HepG2 (cell line): ENCODE results near the gene TUBB3. TPM values are rescaled to one million over a fixed set of nuclear protein-coding genes. Genes with fewer than 3 reads are reported as not detected.

Experiments used
- AGO2 ChIP-seq: fragments of 200-400 bp; formaldehyde crosslinking; optimal IDR thresholded peaks from 2 replicates; pipeline ENCODE3; 2017; ENCODE audit warnings: mild to moderate bottlenecking, low read depth, low read length, moderate library complexity
- CENPX ChIP-seq: sonication (generic); formaldehyde crosslinking; IDR thresholded peaks from 2 replicates; pipeline ENCODE4 v1.9.0; 2021; ENCODE audit warnings: mild to moderate bottlenecking, missing genetic modification reagents, moderate library complexity
- KAT7 ChIP-seq: IDR thresholded peaks from 2 replicates; pipeline ENCODE4 v1.6.1; 2018; ENCODE audit warnings: borderline replicate concordance, missing compliant biosample characterization
- MBNL3 ChIP-seq: fragments of 250-450 bp; sonication (Bioruptor Pico); conservative IDR thresholded peaks from 2 replicates; pipeline ENCODE4 v1.8.0; 2022; ENCODE audit warnings: mild to moderate bottlenecking, inconsistent platforms
- NCOR1 ChIP-seq: fragments of 200-600 bp; sonication (generic); IDR thresholded peaks from 2 replicates; pipeline ENCODE4 v1.7.0; 2017; ENCODE audit warnings: antibody characterized with exemption, low read length, borderline replicate concordance
- POLR2AphosphoS5 ChIP-seq: IDR thresholded peaks from 2 replicates; pipeline ENCODE4 v1.6.1; 2012; ENCODE audit warnings: low read depth, low read length
- POLR2G ChIP-seq: fragments of 200-400 bp; formaldehyde crosslinking; IDR thresholded peaks from 2 replicates; pipeline ENCODE4 v1.6.1; 2018; ENCODE audit warnings: mild to moderate bottlenecking, low read depth, low read length, moderate library complexity
- SMAD1 ChIP-seq: sonication (generic); formaldehyde crosslinking; IDR thresholded peaks from 2 replicates; pipeline ENCODE4 v1.4.0; 2020; ENCODE audit warnings: missing genetic modification reagents, low read depth, mild to moderate bottlenecking, borderline replicate concordance
- TARDBP ChIP-seq: sonication (generic); formaldehyde crosslinking; IDR thresholded peaks from 2 replicates; pipeline ENCODE4 v1.8.0; 2022; ENCODE audit warnings: mild to moderate bottlenecking, missing genetic modification reagents
- ZC3H13 ChIP-seq: sonication (generic); formaldehyde crosslinking; IDR thresholded peaks from 2 replicates; pipeline ENCODE4 v1.8.1; 2023; ENCODE audit warnings: mild to moderate bottlenecking, missing genetic modification reagents, moderate library complexity
- ZNF251 ChIP-seq: sonication (generic); formaldehyde crosslinking; IDR thresholded peaks from 2 replicates; pipeline ENCODE4 v1.9.0; 2021; ENCODE audit warnings: mild to moderate bottlenecking, missing genetic modification reagents
- ZNF253 ChIP-seq: sonication (generic); formaldehyde crosslinking; IDR thresholded peaks from 2 replicates; pipeline ENCODE4 v1.8.0; 2022; ENCODE audit warnings: mild to moderate bottlenecking, missing genetic modification reagents, borderline replicate concordance
- ZNF451 ChIP-seq: sonication (generic); formaldehyde crosslinking; IDR thresholded peaks from 2 replicates; pipeline ENCODE4 v1.5.0; 2020; ENCODE audit warnings: mild to moderate bottlenecking, missing genetic modification reagents
- ZSCAN21 ChIP-seq: sonication (generic); formaldehyde crosslinking; IDR thresholded peaks from 2 replicates; pipeline ENCODE4 v1.8.0; 2022; ENCODE audit warnings: mild to moderate bottlenecking, missing genetic modification reagents, moderate library complexity, borderline replicate concordance
- polyA plus RNA-seq, 8 experiments: library from polyadenylated mRNA; depleted of rRNA in 3 of 8; stranded (reverse) in 7 of 8; unstranded in 1 of 8; fragments of >200 nt; fragmentation: Illumina TruSeq in 4 of 8; extraction: Trizol in 4 of 8; gene quantifications; 2 replicates each; pipeline versions ENCODE4 v1.2.1 to v1.2.3, GENCODE V29; 2011 to 2016; ENCODE audit warnings: low read depth in 4 of 8, missing spikeins in 1 of 8, mixed read lengths in 1 of 8; ENCODE audit not compliant: insufficient read depth in 1 of 8
- total RNA-seq, 5 experiments: library from RNA; depleted of rRNA; stranded (reverse); fragments of >200 nt; fragmentation: Illumina TruSeq; extraction: Trizol; gene quantifications; 2 replicates each; pipeline ENCODE4 v1.2.3, GENCODE V29; 2016; ENCODE audit warnings: low read depth in 1 of 5
- TF ChIP-seq, protein P1 (sequence below): sonication (generic); formaldehyde crosslinking; IDR thresholded peaks from 2 replicates; pipeline ENCODE4 v1.8.1; 2022; ENCODE audit warnings: low read depth, mild to moderate bottlenecking, missing genetic modification reagents
- TF ChIP-seq, protein P2 (sequence below): sonication (generic); formaldehyde crosslinking; IDR thresholded peaks from 2 replicates; pipeline ENCODE4 v1.9.0; 2021; ENCODE audit warnings: mild to moderate bottlenecking, missing genetic modification reagents
- TF ChIP-seq, protein P3 (sequence below): fragments of 450-650 bp; IDR thresholded peaks from 2 replicates; pipeline ENCODE4 v1.6.1; 2017

Gene TUBB3
- total and polyA plus RNA-seq, 2 of the 13 experiments (the other 11 are each of a cell fraction or from before 2014, with no cell fraction given), result 110 to 185 TPM

DNA sequence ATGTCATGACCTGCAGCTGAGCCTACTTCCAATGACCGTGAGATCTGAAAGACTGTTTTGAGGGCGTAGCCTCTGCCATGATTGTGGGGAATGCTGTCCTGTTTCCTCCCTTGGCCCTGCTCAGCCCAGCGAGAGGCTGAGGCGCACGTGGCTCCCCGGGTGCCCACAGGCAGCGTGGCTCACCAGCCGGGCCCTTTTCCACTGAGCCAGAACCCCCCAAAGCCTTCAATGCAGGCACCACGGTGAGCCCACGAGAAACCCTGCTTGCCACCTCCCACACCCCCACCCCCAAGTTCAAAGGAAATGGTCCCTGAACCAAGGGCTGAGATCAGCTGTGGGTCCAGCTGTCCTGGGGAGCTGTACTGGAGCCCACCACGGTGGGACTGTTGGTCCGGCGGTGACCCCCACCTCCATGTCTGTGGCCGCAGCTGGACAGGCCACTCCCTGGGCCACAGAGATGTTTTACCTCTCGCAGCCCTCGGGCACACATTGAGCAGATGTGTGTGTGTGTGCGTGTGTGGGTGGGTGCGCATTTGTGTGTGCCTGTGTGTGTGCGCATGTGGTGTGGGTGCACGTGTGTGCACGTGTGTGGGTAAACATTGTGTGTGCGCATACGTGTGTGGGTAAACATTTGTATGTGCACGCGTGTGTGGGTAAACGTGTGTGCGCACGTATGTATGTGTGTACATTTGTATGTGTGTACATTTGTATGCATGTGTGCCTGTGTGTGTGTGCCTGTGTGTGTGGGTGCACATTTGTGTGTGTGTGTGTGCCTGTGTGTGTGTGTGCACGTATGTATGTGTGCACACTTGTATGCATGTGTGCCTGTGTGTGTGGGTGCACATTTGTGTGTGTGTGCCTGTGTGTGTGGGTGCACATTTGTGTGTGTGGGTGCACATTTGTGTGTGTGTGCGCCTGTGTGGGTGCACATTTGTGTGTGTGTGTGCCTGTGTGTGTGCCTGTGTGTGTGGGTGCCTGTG, 9.4 kb upstream of the TUBB3 start (continued):
- 0 out of 2 replicates have a peak, but pooled peaks have one; percentile 44 for TF ChIP-seq SMAD1
- TF ChIP-seq KAT7, result no peak
- 0 out of 2 replicates have a peak, but pooled peaks have one; percentile 17 for TF ChIP-seq ZNF451 (CRISPR knock-in tag)
- TF ChIP-seq, protein P1, sequence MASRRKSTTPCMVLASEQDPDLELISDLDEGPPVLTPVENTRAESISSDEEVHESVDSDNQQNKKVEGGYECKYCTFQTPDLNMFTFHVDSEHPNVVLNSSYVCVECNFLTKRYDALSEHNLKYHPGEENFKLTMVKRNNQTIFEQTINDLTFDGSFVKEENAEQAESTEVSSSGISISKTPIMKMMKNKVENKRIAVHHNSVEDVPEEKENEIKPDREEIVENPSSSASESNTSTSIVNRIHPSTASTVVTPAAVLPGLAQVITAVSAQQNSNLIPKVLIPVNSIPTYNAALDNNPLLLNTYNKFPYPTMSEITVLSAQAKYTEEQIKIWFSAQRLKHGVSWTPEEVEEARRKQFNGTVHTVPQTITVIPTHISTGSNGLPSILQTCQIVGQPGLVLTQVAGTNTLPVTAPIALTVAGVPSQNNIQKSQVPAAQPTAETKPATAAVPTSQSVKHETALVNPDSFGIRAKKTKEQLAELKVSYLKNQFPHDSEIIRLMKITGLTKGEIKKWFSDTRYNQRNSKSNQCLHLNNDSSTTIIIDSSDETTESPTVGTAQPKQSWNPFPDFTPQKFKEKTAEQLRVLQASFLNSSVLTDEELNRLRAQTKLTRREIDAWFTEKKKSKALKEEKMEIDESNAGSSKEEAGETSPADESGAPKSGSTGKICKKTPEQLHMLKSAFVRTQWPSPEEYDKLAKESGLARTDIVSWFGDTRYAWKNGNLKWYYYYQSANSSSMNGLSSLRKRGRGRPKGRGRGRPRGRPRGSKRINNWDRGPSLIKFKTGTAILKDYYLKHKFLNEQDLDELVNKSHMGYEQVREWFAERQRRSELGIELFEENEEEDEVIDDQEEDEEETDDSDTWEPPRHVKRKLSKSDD (CRISPR knock-in tag), result peak; percentile 73; the same call in 1 of the 2 replicates
- peak; percentile 95 for TF ChIP-seq AGO2
- TF ChIP-seq POLR2AphosphoS5, result peak; percentile 34; the same call in 1 of the 2 replicates
- TF ChIP-seq NCOR1, result no peak
- TF ChIP-seq, protein P2, sequence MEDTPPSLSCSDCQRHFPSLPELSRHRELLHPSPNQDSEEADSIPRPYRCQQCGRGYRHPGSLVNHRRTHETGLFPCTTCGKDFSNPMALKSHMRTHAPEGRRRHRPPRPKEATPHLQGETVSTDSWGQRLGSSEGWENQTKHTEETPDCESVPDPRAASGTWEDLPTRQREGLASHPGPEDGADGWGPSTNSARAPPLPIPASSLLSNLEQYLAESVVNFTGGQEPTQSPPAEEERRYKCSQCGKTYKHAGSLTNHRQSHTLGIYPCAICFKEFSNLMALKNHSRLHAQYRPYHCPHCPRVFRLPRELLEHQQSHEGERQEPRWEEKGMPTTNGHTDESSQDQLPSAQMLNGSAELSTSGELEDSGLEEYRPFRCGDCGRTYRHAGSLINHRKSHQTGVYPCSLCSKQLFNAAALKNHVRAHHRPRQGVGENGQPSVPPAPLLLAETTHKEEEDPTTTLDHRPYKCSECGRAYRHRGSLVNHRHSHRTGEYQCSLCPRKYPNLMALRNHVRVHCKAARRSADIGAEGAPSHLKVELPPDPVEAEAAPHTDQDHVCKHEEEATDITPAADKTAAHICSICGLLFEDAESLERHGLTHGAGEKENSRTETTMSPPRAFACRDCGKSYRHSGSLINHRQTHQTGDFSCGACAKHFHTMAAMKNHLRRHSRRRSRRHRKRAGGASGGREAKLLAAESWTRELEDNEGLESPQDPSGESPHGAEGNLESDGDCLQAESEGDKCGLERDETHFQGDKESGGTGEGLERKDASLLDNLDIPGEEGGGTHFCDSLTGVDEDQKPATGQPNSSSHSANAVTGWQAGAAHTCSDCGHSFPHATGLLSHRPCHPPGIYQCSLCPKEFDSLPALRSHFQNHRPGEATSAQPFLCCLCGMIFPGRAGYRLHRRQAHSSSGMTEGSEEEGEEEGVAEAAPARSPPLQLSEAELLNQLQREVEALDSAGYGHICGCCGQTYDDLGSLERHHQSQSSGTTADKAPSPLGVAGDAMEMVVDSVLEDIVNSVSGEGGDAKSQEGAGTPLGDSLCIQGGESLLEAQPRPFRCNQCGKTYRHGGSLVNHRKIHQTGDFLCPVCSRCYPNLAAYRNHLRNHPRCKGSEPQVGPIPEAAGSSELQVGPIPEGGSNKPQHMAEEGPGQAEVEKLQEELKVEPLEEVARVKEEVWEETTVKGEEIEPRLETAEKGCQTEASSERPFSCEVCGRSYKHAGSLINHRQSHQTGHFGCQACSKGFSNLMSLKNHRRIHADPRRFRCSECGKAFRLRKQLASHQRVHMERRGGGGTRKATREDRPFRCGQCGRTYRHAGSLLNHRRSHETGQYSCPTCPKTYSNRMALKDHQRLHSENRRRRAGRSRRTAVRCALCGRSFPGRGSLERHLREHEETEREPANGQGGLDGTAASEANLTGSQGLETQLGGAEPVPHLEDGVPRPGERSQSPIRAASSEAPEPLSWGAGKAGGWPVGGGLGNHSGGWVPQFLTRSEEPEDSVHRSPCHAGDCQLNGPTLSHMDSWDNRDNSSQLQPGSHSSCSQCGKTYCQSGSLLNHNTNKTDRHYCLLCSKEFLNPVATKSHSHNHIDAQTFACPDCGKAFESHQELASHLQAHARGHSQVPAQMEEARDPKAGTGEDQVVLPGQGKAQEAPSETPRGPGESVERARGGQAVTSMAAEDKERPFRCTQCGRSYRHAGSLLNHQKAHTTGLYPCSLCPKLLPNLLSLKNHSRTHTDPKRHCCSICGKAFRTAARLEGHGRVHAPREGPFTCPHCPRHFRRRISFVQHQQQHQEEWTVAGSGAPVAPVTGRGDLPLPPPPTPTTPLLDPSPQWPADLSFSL (CRISPR knock-in tag), result peak; percentile 97
- TF ChIP-seq ZC3H13 (CRISPR knock-in tag), result peak; percentile 50; the same call in 1 of the 2 replicates
- peak; percentile 94 for TF ChIP-seq TARDBP (CRISPR knock-in tag)
- TF ChIP-seq, protein P3, sequence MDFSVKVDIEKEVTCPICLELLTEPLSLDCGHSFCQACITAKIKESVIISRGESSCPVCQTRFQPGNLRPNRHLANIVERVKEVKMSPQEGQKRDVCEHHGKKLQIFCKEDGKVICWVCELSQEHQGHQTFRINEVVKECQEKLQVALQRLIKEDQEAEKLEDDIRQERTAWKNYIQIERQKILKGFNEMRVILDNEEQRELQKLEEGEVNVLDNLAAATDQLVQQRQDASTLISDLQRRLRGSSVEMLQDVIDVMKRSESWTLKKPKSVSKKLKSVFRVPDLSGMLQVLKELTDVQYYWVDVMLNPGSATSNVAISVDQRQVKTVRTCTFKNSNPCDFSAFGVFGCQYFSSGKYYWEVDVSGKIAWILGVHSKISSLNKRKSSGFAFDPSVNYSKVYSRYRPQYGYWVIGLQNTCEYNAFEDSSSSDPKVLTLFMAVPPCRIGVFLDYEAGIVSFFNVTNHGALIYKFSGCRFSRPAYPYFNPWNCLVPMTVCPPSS, result no peak
- TF ChIP-seq ZNF253 (CRISPR knock-in tag), result peak; percentile 52; the same call in 1 of the 2 replicates
- TF ChIP-seq MBNL3, result no peak
- TF ChIP-seq CENPX, result no peak
- TF ChIP-seq POLR2G, result peak; percentile 44; the same call in 1 of the 2 replicates
- TF ChIP-seq ZNF251 (CRISPR knock-in tag), result 0 out of 2 replicates have a peak, but pooled peaks have one; percentile 37
- TF ChIP-seq ZSCAN21 (CRISPR knock-in tag), result peak; percentile 51; the same call in 1 of the 2 replicates
